Activated T-cell treated with anti-CD3 and anti-CD28 coated beads, Interleukin-2, amount 50 U/mL, for 4 hours (primary cell): ENCODE measurements around the gene EEF2. TPM values are rescaled to one million over a fixed set of nuclear protein-coding genes. Genes with fewer than 3 reads are reported as not detected.

Source experiments
- ATAC-seq, 2 donors: fragments of 200-7000 bp; cut with Tn5 transposase; one replicate each; pipeline ENCODE4 v1.10.0; 2021
- DNase-seq: peaks from one replicate; pipeline ENCODE4 v3.0.0-alpha.2; 2020
- H3K27me3 Mint-ChIP-seq: one replicate; pipeline ENCODE4 v1.8.0; 2021; ENCODE audit warnings: low read depth, mixed read lengths
- H3K36me3 Mint-ChIP-seq: one replicate; pipeline ENCODE4 v1.8.0; 2022; ENCODE audit warnings: mixed read lengths; ENCODE audit not compliant: insufficient read depth
- H3K4me1 Mint-ChIP-seq: one replicate; pipeline ENCODE4 v1.8.0; 2021; ENCODE audit warnings: low read depth, mixed read lengths
- H3K4me3 Mint-ChIP-seq: one replicate; pipeline ENCODE4 v1.8.0; 2021; ENCODE audit warnings: mild to moderate bottlenecking, moderate library complexity, mixed read lengths
- H3K9me3 Mint-ChIP-seq: one replicate; pipeline ENCODE4 v1.8.0; 2021; ENCODE audit warnings: mixed read lengths
- total RNA-seq, 3 donors: library from RNA; stranded (reverse); gene quantifications; one replicate each; pipeline ENCODE4 v1.2.1, GENCODE V29; 2021

The EEF2 gene
- total RNA-seq: 1,000 to 10,000 TPM; 3,493 to 4,080 (median 3,609) TPM

- peaks cover 46% of the 10 kb centered on the region for H3K4me1 Mint-ChIP-seq
Observed at GRCh38 chr19:3984908-3985642, at the start of gene EEF2. Gene EEF2, minus strand, starts transcription at chr19:3985463. Its CDS starts 83 bp downstream, at chr19:3985380.

GRCh38 chr19:4034048-4035017 is 49.1 kb upstream of the EEF2 start:
- H3K36me3 Mint-ChIP-seq: peaks cover 1% of the 10 kb centered on the region

More at GRCh38 chr19:3984908-3985642, at the start of gene EEF2:
- ATAC-seq (peak; percentile 39 to 53), DNase-seq (peak; percentile 93)
- Mint-ChIP-seq H3K9me3 (no peaks in the 10 kb centered on the region), H3K27me3 (no peaks in the 10 kb centered on the region), H3K4me3 (peak within 1 kb of the TSS; percentile 98), H3K36me3 (peaks cover 33% of the 10 kb centered on the region)

GRCh38 chr19:4033028-4033956 is 48.0 kb upstream of the EEF2 start:
- no peak for ATAC-seq
- Mint-ChIP-seq H3K4me3 (no peak overlapping the region), H3K36me3 (peaks cover 1% of the 10 kb centered on the region), H3K27me3 (no peaks in the 10 kb centered on the region), H3K9me3 (no peaks in the 10 kb centered on the region), H3K4me1 (no peaks in the 10 kb centered on the region)
- DNase-seq: no peak

More at GRCh38 chr19:4034048-4035017, 49.1 kb upstream of the EEF2 start:
- no peaks in the 10 kb centered on the region for H3K4me1 Mint-ChIP-seq
- DNase-seq (no peak), ATAC-seq (no peak)
- H3K4me3 Mint-ChIP-seq: no peak overlapping the region
- H3K9me3 Mint-ChIP-seq: no peaks in the 10 kb centered on the region
- no peaks in the 10 kb centered on the region for H3K27me3 Mint-ChIP-seq

DNA sequence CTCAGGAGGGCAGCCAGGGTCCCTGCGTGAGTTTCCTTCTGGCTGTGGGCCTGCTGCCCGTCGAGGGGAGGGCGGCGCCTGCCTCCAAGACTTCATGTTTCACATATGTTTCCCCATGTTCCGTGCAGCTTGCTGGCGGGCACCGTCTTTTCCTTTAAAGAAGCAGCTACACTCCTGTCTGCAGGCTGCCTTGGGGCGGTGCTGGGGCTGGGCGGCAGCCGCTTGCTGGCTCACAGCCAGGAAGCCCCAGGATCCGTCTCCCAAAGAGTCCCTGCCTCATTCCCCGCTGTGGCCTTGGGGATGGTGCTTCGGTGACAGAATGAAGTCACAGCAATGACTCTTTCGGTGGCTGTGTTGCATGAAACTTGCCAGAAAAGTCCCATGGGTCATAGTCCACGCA is 47.2 kb upstream of the EEF2 start:
- Mint-ChIP-seq H3K27me3 (no peaks in the 10 kb centered on the region), H3K4me3 (no peak overlapping the region), H3K9me3 (no peaks in the 10 kb centered on the region), H3K36me3 (peaks cover 1% of the 10 kb centered on the region), H3K4me1 (no peaks in the 10 kb centered on the region)
- ATAC-seq (no peak), DNase-seq (no peak)

DNA sequence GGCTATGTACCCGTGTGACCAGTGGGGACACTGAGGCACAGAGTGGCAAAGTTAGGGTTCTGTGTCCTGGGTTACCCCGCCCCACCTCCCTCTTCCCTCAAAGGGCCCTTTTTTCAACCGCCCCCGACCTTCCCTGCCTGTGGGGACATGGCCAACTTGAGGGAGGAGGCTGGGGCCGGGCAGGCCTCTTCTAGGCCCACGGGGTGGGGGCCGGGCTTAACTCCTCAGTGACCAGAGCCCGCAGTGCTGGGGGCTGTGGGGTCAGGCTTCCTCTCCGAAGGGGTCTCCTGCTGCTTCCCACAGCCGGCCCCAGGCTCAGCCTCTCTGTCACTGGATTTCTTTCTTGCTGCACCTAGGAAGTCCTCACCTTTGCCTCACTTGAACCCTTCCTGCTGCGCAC is 46.2 kb upstream of the EEF2 start:
- no peak for ATAC-seq

GRCh38 chr19:4030981-4031380 is 45.7 kb upstream of the EEF2 start:
- H3K9me3 Mint-ChIP-seq: no peaks in the 10 kb centered on the region
- H3K4me3 Mint-ChIP-seq: no peak overlapping the region
- H3K36me3 Mint-ChIP-seq: peaks cover 1% of the 10 kb centered on the region
- H3K27me3 Mint-ChIP-seq: no peaks in the 10 kb centered on the region
- H3K4me1 Mint-ChIP-seq: no peaks in the 10 kb centered on the region
- no peak for ATAC-seq
- DNase-seq: no peak

More for the DNA sequence above, 46.2 kb upstream of the EEF2 start:
- Mint-ChIP-seq H3K9me3 (no peaks in the 10 kb centered on the region), H3K27me3 (no peaks in the 10 kb centered on the region), H3K4me1 (no peaks in the 10 kb centered on the region), H3K36me3 (peaks cover 1% of the 10 kb centered on the region), H3K4me3 (no peak overlapping the region)
- DNase-seq: no peak

- no peaks in the 10 kb centered on the region for H3K9me3 Mint-ChIP-seq
- no peak for DNase-seq
- no peaks in the 10 kb centered on the region for H3K4me1 Mint-ChIP-seq
- ATAC-seq: no peak
- peaks cover 1% of the 10 kb centered on the region for H3K36me3 Mint-ChIP-seq
- H3K4me3 Mint-ChIP-seq: no peak overlapping the region
- no peaks in the 10 kb centered on the region for H3K27me3 Mint-ChIP-seq
Observed at GRCh38 chr19:4030552-4030951, 45.3 kb upstream of the EEF2 start.

DNA sequence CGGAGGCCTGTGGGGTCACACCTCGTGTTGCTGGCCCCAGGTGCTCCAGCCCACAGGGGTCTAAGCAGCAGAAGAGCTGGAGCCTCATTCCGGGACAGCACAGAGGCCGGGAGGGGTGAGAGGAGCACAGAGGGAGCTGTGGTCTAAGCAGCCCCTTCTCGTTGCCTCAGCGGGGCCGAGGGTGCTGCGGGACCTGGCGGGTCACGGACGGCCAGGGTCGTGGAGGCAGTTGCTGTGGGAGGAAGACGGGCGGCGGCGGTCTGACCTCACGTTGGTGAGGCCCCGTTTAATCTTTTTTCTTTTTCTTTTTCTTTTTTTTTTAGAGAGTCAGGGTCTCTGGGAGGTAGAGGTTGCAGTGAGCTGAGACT is 44.0 kb upstream of the EEF2 start:
- Mint-ChIP-seq H3K36me3 (no peaks in the 10 kb centered on the region), H3K4me3 (no peak overlapping the region), H3K9me3 (no peaks in the 10 kb centered on the region), H3K27me3 (no peaks in the 10 kb centered on the region), H3K4me1 (no peaks in the 10 kb centered on the region)
- no peak for ATAC-seq
- DNase-seq: no peak

DNA sequence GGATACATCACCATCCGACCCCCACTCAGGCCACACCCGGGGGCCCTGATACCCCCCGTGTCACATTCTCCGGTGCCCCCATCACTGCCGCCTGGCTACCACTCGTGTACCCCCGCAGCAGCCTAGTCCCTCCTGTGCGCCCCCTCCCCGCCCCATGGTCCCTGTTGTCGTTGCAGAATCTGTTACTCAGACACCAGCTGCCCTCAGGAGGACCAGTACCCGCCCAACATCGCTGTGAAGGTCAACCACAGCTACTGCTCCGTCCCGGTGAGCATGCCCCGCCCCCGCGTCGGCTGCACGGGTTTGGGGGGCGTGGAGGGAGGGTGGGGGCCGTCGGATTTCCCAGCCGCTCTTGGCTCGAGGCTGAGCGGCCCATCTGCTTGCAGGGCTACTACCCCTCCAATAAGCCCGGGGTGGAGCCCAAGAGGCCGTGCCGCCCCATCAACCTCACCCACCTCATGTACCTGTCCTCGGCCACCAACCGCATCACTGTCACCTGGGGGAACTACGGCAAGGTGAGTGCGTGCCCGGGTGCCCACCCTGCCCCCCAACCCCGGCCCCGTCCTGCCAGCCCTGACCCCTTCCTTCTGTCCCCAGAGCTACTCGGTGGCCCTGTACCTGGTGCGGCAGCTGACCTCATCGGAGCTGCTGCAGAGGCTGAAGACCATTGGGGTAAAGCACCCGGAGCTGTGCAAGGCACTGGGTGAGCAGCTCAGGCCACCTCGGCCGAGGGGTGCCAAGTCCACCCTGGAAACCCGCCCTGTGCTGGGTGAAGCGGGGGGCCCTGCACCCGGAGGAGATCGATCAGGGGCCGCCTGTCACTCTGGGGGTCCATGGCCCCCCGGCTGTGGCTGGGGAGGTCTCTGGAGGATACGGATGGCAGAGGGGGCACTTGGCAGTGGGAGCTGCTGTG is 43.3 kb upstream of the EEF2 start:
- H3K36me3 Mint-ChIP-seq: no peaks in the 10 kb centered on the region
- no peaks in the 10 kb centered on the region for H3K9me3 Mint-ChIP-seq
- no peaks in the 10 kb centered on the region for H3K27me3 Mint-ChIP-seq
- ATAC-seq (no peak), DNase-seq (no peak)
- no peak overlapping the region for H3K4me3 Mint-ChIP-seq
- no peaks in the 10 kb centered on the region for H3K4me1 Mint-ChIP-seq

- Mint-ChIP-seq H3K27me3 (no peaks in the 10 kb centered on the region), H3K4me1 (no peaks in the 10 kb centered on the region), H3K9me3 (no peaks in the 10 kb centered on the region), H3K4me3 (no peak overlapping the region), H3K36me3 (peaks cover under 1% of the 10 kb centered on the region)
- DNase-seq (no peak), ATAC-seq (no peak)
Observed at GRCh38 chr19:4027146-4027545, 41.9 kb upstream of the EEF2 start.

DNA sequence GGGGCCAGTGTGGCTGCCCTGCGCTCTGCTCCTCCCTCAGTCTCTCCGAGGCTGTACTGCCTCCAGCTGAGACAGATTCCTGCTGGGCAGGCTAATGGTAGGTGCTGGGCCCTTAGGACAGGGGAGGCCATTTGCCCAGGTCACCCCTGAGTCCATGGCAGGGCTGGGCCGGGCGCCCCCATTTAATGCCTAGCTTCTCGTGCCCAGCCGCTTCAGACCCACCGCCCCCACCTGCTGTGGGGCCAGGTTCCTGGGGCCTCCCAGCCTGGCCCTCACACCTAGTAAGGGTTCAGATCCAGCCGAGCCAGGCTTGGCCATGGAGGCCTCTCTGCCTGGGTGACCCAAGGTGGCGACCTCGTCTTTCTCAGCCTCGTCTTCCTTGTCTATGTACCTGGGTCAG is 40.1 kb upstream of the EEF2 start:
- Mint-ChIP-seq H3K4me3 (no peak overlapping the region), H3K36me3 (peaks cover 6% of the 10 kb centered on the region), H3K9me3 (no peaks in the 10 kb centered on the region), H3K4me1 (no peaks in the 10 kb centered on the region), H3K27me3 (no peaks in the 10 kb centered on the region)
- no peak for ATAC-seq
- DNase-seq: no peak

GRCh38 chr19:4023600-4024398 is 38.5 kb upstream of the EEF2 start:
- no peak overlapping the region for H3K4me3 Mint-ChIP-seq
- ATAC-seq (no peak), DNase-seq (no peak)
- H3K27me3 Mint-ChIP-seq: no peaks in the 10 kb centered on the region
- no peaks in the 10 kb centered on the region for H3K4me1 Mint-ChIP-seq
- peaks cover 7% of the 10 kb centered on the region for H3K36me3 Mint-ChIP-seq
- no peaks in the 10 kb centered on the region for H3K9me3 Mint-ChIP-seq
